ENCODE results near the gene ZWILCH.

Gene ZWILCH

DNA sequence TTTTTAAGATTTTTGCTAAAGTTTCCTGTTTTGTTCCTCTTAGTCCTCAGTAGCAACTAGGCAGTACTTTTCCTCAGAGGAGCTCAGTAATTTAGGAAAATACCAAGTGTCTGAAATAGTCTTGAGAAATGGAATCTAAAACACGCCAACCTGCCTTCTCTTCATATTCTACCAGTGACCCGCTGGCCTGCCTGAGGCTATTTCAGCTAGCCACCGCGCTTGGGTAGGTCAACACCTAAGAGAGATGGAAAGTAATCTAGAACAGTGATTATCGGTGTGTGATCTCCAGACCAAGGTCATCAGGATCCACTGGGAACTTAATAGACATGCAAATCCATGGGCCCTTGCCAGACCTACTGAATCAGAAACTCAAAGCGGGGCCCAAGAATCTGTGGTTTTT is 53.1 kb downstream of the ZWILCH start:
- DNase-seq, result no peak

DNA sequence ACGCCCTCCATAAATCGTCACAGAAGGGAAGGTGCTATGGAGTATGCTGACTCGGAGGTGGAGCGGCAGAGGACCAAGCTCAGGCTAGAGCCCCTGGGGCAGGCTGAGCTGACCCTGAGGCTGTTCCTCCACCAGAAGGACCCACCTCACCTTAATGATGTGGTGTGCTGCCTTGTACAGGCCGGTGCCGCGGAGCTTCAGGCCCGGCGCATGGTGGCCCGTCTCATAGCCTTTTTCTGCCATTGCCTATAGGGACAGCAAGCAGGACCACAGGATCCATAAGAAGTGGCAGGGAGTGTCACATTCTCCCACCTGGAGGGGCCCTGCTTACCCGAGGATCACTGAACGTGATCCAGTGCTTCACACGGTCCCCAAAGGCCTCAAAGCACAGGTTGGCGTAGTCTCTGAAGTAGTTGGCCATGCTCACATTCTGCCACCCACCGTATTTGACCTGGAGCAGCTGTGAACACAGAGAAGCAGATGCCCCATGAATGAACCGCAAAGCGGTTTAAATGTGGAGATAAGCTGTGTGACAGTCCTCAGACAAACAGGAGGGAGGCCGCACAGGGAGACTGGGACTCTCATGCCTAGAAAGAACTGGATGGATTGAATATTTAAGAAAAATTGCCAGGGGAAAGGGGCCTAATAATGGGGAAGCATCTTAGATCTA is 55.9 kb downstream of the ZWILCH start:
- no peak for DNase-seq

DNA sequence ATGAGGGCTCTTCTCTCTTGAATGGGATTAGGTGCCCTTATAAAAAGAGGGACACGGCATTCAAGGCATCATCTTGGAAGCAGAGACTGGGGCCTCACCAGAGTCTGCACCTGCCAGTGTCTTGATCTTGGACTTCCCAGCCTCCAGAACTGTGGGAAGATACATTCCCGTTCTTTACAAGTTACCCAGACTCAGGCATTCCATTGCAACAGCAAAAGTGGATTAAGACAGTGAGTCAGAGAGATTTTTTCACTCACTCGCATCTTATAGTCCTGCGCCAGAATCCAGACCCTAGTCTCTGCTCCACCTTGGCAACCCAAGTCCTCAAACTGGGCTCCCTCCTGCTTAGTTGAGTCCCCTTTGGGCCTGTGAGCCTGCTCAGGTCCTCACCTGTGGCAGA is 58.0 kb downstream of the ZWILCH start:
- DNase-seq, result no peak

- DNase-seq, result no peak
Observed at GRCh38 chr15:66563566-66564110, 58.5 kb downstream of the ZWILCH start.

DNA sequence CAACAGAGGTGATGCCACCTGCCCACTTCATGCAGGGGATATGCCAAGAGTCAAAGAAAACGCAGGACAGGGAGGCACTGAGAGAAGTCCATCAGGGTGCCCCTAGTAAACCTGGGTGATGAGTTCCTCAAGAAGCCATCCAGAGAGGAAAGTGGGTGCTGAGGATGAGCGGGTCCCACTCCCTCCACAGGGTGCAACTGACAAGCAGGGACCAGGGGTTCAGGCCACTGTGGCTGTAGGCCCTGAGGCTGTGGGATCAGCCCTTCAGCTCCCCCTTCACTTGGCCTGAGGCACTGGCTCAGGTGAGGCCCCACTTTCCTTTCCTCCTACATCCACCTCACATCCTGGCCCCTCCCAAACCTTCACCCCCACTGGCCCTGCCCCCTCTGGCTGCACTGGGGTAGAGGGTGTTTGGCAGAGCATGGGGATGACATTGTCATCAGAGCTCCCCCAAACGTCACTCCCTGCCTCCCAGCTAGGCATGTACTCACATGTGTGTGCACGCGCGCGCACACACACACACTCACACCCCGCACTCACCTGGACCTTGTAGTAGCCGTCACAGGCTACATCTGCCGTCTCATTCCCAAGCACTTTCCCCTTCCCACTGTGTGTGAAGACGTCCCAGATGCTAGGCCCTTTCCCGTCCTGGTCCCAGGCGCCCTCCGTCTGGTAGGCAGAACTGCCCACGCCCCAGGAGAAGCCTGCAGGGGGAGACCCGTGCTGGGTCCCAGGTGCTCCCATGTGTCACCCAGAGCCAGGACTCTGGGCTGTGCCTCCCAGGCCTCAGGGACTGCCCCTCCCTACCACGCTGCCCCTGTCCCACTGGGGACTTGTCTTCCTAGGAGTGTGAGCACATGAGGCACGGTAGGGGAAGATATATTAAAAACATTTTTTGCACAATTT is 59.3 kb downstream of the ZWILCH start:
- no peak for DNase-seq

GRCh38 chr15:66565141-66565641 is 60.1 kb downstream of the ZWILCH start:
- DNase-seq, result no peak

- no peak for DNase-seq
Observed at GRCh38 chr15:66565741-66566144, 60.6 kb downstream of the ZWILCH start, which contains the start of gene LCTL. Gene LCTL (minus strand): TSS chr15:66565998. CDS start chr15:66565365, 633 bp downstream.

DNA sequence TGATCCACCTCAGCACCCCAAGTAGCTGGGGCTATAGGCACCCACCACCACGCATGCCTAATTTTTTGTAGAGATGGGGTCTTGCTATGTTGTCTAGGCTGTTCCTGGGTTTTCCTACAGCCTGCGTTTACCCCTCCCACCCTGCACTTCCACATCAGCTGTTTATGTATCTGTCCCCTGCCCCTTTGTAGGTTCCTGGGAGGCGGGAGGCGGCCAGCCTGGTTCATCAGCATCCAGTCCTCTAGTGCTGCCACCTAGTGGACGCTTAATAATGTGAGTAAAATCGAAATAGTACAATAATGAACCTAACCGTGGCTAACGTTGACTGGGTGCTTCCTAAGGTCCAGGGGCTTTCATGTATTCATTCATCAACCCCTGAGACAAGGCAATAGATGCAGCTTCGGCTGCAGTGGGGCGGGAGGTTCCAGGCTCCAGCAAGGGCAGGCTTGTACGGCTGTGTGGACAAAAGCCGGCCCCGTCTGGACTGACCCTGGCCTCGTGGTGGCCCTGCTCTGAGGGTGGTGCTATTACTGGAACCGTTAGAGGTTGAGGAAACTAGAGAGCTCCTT is 61.9 kb downstream of the ZWILCH start:
- DNase-seq, result peak; percentile 17 to 22

GRCh38 chr15:66567897-66568296 is 62.8 kb downstream of the ZWILCH start:
- no peak for DNase-seq

DNA sequence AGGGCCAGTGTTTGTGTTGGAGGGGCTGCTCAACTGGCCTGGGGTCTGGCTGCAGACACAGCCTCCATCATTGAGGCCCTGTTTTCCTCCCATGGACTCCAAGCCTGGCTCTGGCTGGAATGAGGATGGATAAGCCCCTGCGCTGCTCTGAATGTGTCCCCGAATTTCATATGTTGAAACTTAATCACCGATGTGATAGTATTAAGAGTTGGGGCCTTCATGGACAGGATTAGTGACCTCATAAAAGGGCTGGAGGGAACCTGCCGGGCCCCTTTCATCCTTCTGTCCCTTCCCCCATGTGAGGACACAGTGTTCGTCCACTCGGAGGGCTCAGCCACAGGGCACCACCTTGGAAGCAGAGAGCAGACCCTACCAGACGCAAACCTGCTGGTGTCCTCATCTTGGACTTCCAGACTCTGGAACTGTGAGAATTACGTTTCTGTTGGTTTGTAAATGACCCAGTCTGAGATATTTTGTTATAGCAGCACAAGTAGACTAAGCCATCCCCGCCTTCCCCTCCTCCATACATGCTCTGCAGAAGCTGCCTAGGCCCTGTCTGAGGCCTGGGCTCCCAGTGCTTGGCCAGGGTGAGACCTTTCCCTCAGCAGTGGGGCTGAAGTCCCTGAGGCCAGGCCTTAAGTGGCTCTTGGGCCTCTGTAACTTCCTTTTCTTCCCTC is 64.5 kb downstream of the ZWILCH start:
- DNase-seq, result no peak

DNA sequence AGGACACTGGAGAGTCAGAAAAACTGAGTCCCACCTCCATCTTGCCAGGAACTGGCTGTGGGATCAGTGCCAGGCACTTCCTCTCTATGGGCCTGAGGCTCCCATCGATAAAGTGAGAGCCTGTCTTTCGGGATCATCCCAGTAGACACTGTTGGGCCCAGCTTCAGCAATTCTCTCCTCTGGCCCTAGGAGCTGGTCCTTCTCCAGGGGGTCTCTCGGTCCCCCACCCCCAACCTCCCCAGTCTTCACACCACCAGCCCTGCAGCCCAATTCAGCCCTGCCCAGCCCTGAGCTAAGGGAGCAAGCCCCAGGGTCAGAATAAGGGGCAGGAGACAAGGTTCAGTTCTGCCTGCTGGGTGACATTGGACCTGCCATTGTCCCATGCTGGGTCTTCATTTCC is 65.2 kb downstream of the ZWILCH start:
- DNase-seq, result no peak

DNA sequence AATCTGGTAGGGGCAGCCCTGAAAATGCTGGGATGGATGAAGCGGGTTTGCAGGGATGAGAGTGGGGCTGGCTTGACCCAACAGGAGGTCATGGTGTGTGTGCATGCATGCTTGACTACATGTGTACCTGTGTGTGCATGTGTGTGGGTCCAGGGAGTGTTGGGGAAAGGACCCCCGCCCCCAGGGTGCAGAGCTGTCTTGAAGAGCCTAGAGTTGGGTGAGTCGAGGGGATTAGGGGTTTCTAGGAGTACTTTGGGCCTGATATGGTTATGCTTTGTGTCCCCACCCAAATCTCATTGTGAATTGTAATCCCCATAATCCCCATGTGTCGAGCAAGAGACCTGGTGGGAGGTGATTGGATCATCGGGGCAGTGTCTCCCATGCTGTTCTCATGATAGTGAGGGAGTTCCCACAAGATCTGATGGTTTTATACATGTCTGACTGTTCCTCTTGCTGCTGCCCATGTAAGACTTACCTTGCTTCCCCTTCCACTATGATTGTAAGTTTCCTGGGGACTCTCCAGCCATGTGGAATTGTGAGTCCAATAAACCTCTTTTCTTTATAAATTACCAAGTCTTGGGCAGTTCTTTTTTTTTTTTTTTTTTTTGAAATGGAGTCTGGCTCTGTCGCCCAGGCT is 65.8 kb downstream of the ZWILCH start:
- no peak for DNase-seq

- no peak for DNase-seq
Observed at GRCh38 chr15:66572146-66572545, 67.0 kb downstream of the ZWILCH start.

DNA sequence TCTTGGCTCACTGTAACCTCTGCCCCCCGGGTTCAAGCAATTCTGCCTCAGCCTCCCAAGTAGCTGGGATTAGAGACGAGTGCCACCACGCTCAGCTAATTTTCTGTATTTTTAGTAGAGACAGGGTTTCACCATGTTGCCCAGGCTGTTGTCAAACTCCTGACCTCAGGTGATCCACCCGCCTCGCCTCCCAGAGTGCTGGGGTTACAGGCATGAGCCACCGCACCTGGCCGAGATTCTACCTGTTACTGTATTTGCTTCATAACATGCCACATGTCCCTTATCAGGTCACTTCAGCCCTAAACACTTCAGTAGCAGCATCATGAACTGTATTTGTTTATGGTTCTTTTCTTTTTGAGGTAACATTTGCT is 68.2 kb downstream of the ZWILCH start:
- DNase-seq, result no peak

DNA sequence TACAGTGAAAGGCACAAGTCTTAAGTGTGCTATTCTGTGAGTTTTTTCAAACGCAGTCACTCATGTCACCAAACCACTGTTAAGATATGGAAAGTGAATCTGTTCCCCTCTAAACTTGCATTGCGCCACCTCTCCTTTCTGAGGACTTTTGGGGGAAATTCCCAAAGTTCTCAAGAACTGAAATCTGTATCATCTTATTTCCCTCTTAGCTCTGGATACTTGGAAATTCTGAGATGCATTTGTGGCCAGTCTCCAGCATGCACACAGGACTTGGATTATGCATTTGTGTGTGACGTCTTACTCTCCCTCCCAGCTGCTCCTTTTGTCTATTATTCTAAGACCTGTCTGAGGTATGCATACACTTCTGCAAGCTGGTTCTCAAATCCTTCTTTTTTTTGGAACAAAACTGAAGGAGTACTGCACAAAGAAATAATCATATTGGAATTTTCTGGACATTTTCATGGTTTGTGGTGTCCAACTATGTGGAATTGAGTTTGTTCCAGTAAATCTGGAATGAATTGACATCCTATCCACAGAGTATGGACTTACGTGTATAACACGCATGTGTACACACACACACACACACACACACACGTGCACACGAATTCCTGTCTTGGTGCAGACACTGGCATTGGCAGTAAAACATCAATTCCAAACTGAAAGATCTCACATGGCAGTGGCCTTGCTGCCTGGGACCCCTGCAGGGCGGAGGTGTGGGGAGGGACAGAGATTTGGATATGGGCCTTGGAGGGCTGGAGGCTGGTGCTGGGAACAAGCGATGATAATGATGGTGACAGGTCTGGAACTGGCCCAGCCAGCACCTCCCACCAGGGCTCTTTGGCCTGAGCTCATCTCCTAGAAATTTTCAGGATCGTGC is 68.8 kb downstream of the ZWILCH start:
- no peak for DNase-seq

- DNase-seq, result no peak
Observed at GRCh38 chr15:66574596-66574950, 69.4 kb downstream of the ZWILCH start.

DNA sequence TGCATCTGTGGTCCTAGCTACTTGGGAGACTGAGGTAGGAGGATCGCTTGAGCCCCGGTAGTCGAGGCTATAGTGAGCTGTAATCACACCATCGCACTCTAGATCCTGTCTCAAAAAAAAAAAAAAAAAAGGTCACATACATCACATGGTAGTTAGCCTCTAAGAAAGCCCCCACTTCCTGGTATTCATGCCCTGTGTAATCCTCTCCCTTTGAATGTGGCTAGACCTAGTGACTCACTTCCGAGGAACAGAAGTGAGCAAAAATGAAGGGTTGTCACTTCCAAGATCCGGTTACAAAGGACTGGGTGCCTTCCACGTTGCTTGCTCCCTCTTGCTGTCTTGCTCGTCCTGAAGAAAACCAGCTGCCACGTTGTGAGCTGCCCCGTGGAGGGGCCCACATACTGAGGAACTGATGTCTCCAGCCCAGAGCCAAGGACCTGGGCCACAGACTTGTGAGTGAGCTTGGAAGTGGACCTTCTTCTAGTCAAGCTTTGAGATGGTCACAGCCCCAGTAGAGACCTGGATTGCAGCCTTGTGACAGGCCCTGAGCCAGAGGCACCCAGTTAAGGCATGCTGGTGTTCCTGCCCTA is 73.3 kb downstream of the ZWILCH start:
- no peak for DNase-seq

DNA sequence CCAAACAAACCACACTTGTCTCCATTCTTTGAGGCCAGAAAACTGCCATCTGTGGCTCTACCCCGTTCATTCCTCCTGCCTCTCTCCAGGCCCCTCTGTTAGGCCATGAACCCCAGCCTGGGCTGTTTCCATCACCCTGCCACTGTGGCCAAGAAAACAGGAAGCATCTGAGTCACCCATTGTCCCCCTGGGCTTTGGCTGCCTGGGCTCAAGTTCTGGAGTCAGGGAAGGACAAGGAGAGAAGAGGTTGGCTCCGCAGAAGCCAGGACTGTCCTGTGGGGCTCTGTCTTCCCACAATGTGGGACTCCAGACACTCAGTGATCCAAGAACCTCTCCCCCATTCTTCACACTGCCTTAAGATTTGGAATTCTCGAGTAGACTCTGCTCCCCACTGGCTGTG is 75.5 kb downstream of the ZWILCH start:
- no peak for DNase-seq

DNA sequence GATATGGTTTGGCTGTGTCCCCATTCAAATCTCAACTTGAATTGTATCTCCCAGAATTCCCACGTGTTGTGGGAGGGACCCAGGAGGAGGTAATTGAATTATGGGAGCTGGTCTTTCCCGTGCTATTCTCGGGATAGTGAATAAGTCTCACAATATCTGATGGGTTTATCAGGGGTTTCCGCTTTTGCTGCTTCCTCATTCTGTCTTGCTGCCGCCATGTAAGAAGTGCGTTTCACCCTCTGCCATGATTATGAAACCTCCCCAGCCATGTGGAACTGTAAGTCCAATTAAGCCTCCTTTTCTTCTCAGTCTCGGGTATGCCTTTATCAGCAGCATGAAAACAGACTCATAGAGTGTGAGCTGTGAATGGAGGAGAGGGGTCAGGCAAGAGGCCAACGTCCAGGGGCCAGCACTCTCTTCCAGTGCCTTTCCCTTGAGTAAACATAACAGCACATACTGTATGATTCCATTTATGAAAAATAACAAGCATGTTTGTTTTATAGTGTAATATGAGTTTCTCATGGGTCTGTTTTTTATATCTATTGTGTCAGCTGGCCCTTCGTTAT is 76.9 kb downstream of the ZWILCH start:
- DNase-seq, result no peak

DNA sequence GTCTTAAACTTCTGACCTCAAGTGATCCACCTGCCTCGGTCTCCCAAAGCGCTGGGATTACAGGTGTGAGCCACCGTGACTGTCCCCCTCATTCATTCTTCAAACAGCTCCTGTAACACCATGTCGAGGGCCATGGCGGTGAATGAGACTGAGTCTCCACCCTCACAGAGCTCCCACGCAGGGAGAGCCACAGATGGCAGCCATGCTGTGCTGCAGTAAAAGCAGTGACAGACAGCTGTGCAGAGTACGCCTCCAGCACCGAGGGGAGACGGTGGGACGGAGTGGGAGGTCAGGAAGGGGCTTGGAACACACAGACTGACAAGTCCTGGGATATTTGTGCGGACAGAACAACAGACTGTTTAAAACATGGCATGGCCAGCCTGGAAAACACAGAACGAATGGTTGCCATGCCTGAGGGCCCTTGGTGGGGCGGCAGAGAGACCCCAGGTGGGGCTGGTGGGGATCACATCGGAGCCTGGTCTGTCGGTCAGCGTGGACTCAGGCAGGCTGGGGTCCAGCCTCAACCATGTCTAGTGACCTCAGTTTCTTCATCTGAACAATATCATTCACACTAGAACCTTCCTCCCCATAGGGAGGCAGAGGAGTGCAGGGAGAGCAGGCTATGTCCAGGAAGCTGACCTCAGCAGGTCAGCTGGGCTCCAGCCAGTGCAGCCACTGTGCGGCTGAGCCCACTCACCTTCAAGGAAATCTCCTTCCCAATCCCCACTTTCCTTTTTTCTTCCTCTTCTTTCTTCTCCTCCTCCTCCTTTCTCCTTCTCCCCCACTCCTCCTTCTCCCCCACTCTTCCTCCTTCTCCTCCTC is 81.2 kb downstream of the ZWILCH start:
- DNase-seq, result no peak
